ENCODE data around the gene SH3RF3.

Gene SH3RF3

DNA sequence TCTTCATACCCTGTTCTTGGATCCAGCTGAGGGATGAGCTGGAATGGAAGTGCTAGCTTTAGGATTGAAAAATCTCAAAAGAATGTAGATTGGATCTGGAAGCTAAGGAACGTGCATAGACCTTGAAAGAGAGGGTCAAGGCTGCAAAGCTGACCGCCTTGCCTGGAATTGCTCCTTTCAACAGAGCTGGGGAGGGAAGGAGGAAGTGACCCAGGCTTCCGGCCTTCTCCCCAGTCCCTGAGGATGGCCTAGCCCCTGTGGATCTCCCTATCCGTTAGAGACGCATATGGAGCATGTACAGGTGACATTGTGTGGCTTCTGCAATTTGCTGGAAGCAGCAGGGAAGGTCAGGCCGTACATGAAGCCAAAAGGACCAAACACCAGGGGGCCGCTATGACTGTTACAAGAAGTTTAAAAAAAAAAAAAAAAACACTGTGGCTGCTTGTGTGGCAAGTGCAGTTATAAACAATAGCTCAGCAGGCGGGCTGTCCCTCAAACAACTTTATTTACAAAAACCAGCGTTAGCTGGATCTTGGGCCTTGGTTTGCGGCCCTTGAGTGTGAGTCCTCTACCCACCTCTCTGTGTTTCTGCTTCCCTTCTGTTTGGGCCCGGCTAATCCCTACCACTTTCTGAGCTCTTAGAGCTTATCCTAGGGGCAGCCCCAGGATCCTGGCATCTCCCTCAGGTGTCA, 257.1 kb downstream of the SH3RF3 start:
- Histone ChIP-seq H3K4me1 (ENCODE audit: low read depth, poor library complexity, severe bottlenecking) (no peaks in the 10 kb centered on the region), H3K4me3 (IDR thresholded peaks at IDR 0.05; ENCODE audit: insufficient read depth, low read depth, low read length) (no peak overlapping the region), H3K27ac (no peak overlapping the region), H3K79me2 (ENCODE audit: insufficient read depth, low read depth) (no peaks in the 10 kb centered on the region), H2AFZ (ENCODE audit: low read depth) (no peak overlapping the region), H4K20me1 (ENCODE audit: insufficient read depth) (no peaks in the 10 kb centered on the region), H3K9ac (no peak overlapping the region), H3K36me3 (ENCODE audit: insufficient read depth) (no peaks in the 10 kb centered on the region), H3K4me2 (no peak overlapping the region), H3K27me3 (ENCODE audit: insufficient read depth, low read depth) (no peaks in the 10 kb centered on the region)
- TF ChIP-seq, protein P1, sequence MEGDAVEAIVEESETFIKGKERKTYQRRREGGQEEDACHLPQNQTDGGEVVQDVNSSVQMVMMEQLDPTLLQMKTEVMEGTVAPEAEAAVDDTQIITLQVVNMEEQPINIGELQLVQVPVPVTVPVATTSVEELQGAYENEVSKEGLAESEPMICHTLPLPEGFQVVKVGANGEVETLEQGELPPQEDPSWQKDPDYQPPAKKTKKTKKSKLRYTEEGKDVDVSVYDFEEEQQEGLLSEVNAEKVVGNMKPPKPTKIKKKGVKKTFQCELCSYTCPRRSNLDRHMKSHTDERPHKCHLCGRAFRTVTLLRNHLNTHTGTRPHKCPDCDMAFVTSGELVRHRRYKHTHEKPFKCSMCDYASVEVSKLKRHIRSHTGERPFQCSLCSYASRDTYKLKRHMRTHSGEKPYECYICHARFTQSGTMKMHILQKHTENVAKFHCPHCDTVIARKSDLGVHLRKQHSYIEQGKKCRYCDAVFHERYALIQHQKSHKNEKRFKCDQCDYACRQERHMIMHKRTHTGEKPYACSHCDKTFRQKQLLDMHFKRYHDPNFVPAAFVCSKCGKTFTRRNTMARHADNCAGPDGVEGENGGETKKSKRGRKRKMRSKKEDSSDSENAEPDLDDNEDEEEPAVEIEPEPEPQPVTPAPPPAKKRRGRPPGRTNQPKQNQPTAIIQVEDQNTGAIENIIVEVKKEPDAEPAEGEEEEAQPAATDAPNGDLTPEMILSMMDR (conservative IDR thresholded peaks at IDR 0.05; ENCODE audit: low read depth, low read length), result no peak

DNA sequence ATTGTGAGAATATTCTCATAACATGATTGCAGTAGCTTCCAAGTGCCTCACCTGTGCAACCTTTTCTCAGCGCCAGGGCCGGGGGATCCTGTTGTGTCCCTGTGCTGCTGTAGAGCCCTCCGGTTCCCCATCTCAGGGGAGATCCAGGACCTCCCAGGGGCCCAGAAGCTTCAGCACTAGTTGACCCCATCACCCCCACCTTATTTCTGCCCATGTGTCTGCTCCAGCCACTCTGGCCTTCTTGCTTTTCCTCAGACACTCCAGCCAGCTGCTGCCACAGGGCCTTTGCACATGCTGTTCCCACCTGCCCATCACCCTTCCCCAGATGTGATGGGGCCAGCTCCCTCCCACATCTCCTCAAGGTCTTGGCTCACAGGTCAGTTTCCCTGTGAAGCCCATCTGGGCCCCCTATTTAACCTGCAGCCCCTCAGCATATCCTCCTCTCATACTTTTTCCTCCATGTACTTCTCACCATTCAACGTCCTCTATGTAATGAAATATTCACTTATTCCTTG, 258.3 kb downstream of the SH3RF3 start:
- Histone ChIP-seq H3K4me2 (no peak overlapping the region), H3K27ac (no peak overlapping the region), H3K79me2 (ENCODE audit: insufficient read depth, low read depth) (no peaks in the 10 kb centered on the region), H3K4me3 (IDR thresholded peaks at IDR 0.05; ENCODE audit: insufficient read depth, low read depth, low read length) (no peak overlapping the region), H3K4me1 (ENCODE audit: low read depth, poor library complexity, severe bottlenecking) (no peaks in the 10 kb centered on the region), H3K9ac (no peak overlapping the region), H2AFZ (ENCODE audit: low read depth) (no peak overlapping the region), H3K27me3 (ENCODE audit: insufficient read depth, low read depth) (no peaks in the 10 kb centered on the region), H4K20me1 (ENCODE audit: insufficient read depth) (no peaks in the 10 kb centered on the region), H3K36me3 (ENCODE audit: insufficient read depth) (no peaks in the 10 kb centered on the region)
- TF ChIP-seq, protein P1 (conservative IDR thresholded peaks at IDR 0.05; ENCODE audit: low read depth, low read length), result no peak

DNA sequence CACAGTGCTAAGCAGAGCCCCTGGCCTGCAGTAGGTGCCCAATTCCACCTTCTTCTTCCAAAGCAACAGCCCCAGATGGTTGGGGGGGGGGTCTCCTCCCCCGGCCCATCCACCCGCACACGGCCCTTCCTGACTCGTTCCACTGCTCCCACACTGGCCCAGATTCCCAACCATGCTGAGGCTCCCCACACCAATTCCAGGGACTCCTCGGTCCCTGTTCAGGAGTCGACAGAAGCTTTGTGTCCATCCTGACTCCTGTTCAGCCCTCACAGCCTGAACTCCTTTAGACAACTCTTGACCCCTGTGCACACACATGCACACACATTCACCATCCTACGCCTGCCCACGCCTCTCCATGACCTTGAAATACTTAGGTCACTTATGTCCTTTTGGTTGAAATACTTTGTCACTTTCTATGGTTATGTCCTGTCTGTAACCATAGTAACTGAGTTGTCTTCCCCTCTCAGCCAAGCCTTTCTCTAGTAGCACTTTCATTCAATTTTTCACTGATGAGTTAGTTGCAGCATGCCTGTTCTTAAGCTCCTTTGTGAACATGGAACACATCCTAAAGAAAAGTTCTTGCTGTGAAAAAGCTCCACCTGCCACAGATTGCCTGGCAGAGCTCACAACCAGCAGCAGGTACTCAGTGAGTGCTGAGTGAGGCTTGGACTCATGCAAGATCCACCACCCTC, 258.9 kb downstream of the SH3RF3 start:
- no peaks in the 10 kb centered on the region for H4K20me1 ChIP-seq (ENCODE audit: insufficient read depth)
- H3K4me1 ChIP-seq (ENCODE audit: low read depth, poor library complexity, severe bottlenecking), result no peaks in the 10 kb centered on the region
- H2AFZ ChIP-seq (ENCODE audit: low read depth), result no peak overlapping the region
- H3K4me2 ChIP-seq, result no peak overlapping the region
- H3K36me3 ChIP-seq (ENCODE audit: insufficient read depth), result no peaks in the 10 kb centered on the region
- no peaks in the 10 kb centered on the region for H3K27me3 ChIP-seq (ENCODE audit: insufficient read depth, low read depth)
- H3K4me3 ChIP-seq (IDR thresholded peaks at IDR 0.05; ENCODE audit: insufficient read depth, low read depth, low read length), result no peak overlapping the region
- no peak overlapping the region for H3K27ac ChIP-seq
- TF ChIP-seq, protein P1 (conservative IDR thresholded peaks at IDR 0.05; ENCODE audit: low read depth, low read length), result no peak
- H3K79me2 ChIP-seq (ENCODE audit: insufficient read depth, low read depth), result no peaks in the 10 kb centered on the region
- no peak overlapping the region for H3K9ac ChIP-seq

- H3K27me3 ChIP-seq (ENCODE audit: insufficient read depth, low read depth), result no peaks in the 10 kb centered on the region
- H3K4me3 ChIP-seq (IDR thresholded peaks at IDR 0.05; ENCODE audit: insufficient read depth, low read depth, low read length), result no peak overlapping the region
- no peaks in the 10 kb centered on the region for H4K20me1 ChIP-seq (ENCODE audit: insufficient read depth)
- TF ChIP-seq, protein P1 (conservative IDR thresholded peaks at IDR 0.05; ENCODE audit: low read depth, low read length), result no peak
- H2AFZ ChIP-seq (ENCODE audit: low read depth), result no peak overlapping the region
- no peak overlapping the region for H3K4me2 ChIP-seq
- no peaks in the 10 kb centered on the region for H3K79me2 ChIP-seq (ENCODE audit: insufficient read depth, low read depth)
- no peak overlapping the region for H3K27ac ChIP-seq
- no peaks in the 10 kb centered on the region for H3K36me3 ChIP-seq (ENCODE audit: insufficient read depth)
- H3K4me1 ChIP-seq (ENCODE audit: low read depth, poor library complexity, severe bottlenecking), result no peaks in the 10 kb centered on the region
- no peak overlapping the region for H3K9ac ChIP-seq
These were observed 262.2 kb downstream of the SH3RF3 start for GRCh38 chr2:109391243-109391642.

Data from KMS-11 (cell line).